ENCODE results near the gene STK11.

DNA sequence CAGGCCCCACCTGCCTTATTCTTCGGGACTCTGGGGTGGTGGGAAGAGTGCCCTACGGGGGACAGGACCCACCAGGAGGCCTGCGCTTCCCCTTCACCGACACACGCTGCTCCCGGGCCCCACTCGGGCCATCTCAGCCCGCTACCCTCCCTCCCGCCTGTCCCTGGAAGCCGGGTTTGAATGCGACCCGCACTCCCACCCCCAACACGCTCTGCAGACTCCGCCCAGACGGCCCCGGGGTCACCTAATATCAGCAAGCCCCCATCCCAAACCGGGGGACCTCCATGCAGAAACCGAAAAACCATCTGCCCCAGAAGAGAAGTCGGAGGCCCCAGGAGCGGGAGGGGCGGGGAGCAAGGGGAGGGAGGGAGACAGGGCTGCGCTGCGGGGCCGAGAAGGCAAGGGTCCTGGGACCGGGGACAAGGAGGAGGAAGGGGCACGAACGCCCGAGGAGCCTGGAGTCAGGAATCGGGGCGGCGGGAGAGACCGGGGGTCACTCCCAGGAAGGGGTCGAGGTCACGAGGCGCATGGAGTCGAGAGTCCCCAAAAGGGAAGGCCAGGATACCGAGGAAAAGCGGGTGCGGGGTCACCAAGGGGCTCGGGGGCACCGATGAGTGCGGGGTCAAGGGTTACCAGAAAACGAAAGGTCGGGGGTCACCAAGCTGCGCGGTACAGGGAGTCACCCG is 32.3 kb upstream of the STK11 start:
- TF ChIP-seq, protein P1, sequence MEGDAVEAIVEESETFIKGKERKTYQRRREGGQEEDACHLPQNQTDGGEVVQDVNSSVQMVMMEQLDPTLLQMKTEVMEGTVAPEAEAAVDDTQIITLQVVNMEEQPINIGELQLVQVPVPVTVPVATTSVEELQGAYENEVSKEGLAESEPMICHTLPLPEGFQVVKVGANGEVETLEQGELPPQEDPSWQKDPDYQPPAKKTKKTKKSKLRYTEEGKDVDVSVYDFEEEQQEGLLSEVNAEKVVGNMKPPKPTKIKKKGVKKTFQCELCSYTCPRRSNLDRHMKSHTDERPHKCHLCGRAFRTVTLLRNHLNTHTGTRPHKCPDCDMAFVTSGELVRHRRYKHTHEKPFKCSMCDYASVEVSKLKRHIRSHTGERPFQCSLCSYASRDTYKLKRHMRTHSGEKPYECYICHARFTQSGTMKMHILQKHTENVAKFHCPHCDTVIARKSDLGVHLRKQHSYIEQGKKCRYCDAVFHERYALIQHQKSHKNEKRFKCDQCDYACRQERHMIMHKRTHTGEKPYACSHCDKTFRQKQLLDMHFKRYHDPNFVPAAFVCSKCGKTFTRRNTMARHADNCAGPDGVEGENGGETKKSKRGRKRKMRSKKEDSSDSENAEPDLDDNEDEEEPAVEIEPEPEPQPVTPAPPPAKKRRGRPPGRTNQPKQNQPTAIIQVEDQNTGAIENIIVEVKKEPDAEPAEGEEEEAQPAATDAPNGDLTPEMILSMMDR (IDR thresholded peaks at IDR 0.05), result no peak
- TF ChIP-seq POLR2A (IDR thresholded peaks at IDR 0.05; ENCODE audit: low read length) (no peak), RFX5 (IDR thresholded peaks at IDR 0.05) (no peak)
